ENCODE data around the gene CDKL1. TPM values are rescaled to one million over a fixed set of nuclear protein-coding genes. Genes with fewer than 3 reads are reported as not detected.

The CDKL1 gene
- total and polyA plus RNA-seq, 2 donors (not counting 3 experiments of a cell fraction or from before 2014, with no cell fraction given) = 2.6 to 9.7 TPM

- H3K9ac ChIP-seq (replicated peaks; ENCODE audit: extremely low read depth, insufficient read depth, low read length) = no peak overlapping the region
- no peaks in the 10 kb centered on the region for H4K20me1 ChIP-seq (replicated peaks; ENCODE audit: control insufficient read depth, extremely low read depth, insufficient read depth, low read length)
- DNase-seq (ENCODE audit: low read depth, low spot score) = no peak
- H3K4me2 ChIP-seq (ENCODE audit: insufficient read depth, low read length) = no peak overlapping the region
- TF ChIP-seq POLR2A (IDR thresholded peaks at IDR 0.05; ENCODE audit: low read depth, low read length) (no peak), POLR2AphosphoS5 (IDR thresholded peaks at IDR 0.05; ENCODE audit: insufficient read depth, low read depth, low read length) (no peak), EZH2 (IDR thresholded peaks at IDR 0.05; ENCODE audit: borderline replicate concordance, low read depth, low read length, severe bottlenecking) (no peak), FOS (IDR thresholded peaks at IDR 0.05; ENCODE audit: borderline replicate concordance, insufficient read depth, low read length) (no peak), GATA2 (IDR thresholded peaks at IDR 0.05; ENCODE audit: insufficient read depth, insufficient read length, low read depth, low read length) (no peak), JUN (IDR thresholded peaks at IDR 0.05; ENCODE audit: borderline replicate concordance, insufficient read depth, insufficient read length, low read depth) (no peak), MAX (IDR thresholded peaks at IDR 0.05; ENCODE audit: insufficient read depth, insufficient read length) (no peak), CTCF (IDR thresholded peaks at IDR 0.05; ENCODE audit: extremely low read depth in 1 of 2, insufficient read depth in 1 of 2, low read depth in 1 of 2, low read length in 2 of 2) (no peak), MYC (IDR thresholded peaks at IDR 0.05; ENCODE audit: low read depth, low read length) (no peak)
- no peaks in the 10 kb centered on the region for H3K4me1 ChIP-seq (ENCODE audit: control insufficient read depth, extremely low read depth, insufficient read depth, low read length)
- ChIA-PET POLR2A (no interaction called here), CTCF (interaction anchor here (0.6 kb wide), 1 partner anchor 330 kb away, joined by 5 read pairs; no protein-coding TSS in a partner anchor)
- FAIRE-seq = no peak
- dilution Hi-C loops (cut with MboI; ENCODE audit: extremely low pct_ligation_motif_present, low sequenced_read_pairs) (no loop called here), intact Hi-C loops (cut with micrococcal nuclease) (no loop called here)
- H3K27ac ChIP-seq (ENCODE audit: insufficient read depth, low read depth, low read length) = no peak overlapping the region
- H3K79me2 ChIP-seq (ENCODE audit: control insufficient read depth, insufficient read depth, low read length) = no peaks in the 10 kb centered on the region
- H3K9me1 ChIP-seq (replicated peaks; ENCODE audit: control insufficient read depth, extremely low read depth, insufficient read depth, low read length) = no peaks in the 10 kb centered on the region
- no peak overlapping the region for H3K4me3 ChIP-seq (replicated peaks in 1 of 3; ENCODE audit: insufficient read depth in 1 of 3, low read depth in 1 of 3, low read length in 3 of 3)
- peaks cover 0 to 4% of the 10 kb centered on the region in 2 experiments for H3K36me3 ChIP-seq (ENCODE audit: control insufficient read depth in 2 of 2, extremely low read depth in 1 of 2, insufficient read depth in 2 of 2, low read length in 2 of 2)
- no peaks in the 10 kb centered on the region for H3K9me3 ChIP-seq (replicated peaks; ENCODE audit: control insufficient read depth, insufficient read depth, low read length)
- H3K27me3 ChIP-seq (ENCODE audit: control insufficient read depth in 2 of 2, insufficient read depth in 2 of 2, low read length in 2 of 2) = no peaks in the 10 kb centered on the region
- BruUV-seq (replicated peaks) = no TSS peak
- H2AFZ ChIP-seq (ENCODE audit: low read depth, low read length) = no peak overlapping the region
Observed at GRCh38 chr14:50381823-50382287, 14.8 kb downstream of the CDKL1 start.

Data from endothelial cell of umbilical vein (primary cell).